ENCODE results near the gene C2orf76.
A peak's percentile ranks its signal among the peaks of the same experiment; 100 is the strongest.
"Not testable (repeated sequence)": the region's sequence is repeated elsewhere in the genome, so short reads cannot be mapped to it uniquely, and the experiment has no call there.

Gene C2orf76

DNA sequence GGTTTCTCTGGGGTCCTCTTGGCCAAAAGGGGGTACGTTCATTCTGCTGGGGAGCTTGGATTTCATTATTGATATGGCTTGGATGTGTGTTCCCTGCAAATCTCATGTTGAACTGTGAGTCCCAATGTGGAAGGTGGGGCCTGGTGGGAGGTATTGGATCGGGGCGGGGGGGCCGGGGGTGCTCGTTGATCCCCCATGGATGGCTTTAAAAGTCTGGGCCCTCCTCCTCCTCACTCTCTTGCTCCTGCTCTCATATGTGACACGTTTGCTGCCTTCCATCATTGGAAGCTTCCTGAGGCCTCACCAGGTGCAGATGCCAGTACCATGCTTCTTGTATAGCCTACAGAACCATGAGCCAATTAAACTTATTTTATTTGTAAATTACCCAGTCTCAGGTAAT is 11.9 kb upstream of the C2orf76 start:
- no peak overlapping the region for H3K4me3 ChIP-seq (ENCODE audit: low read depth, low read length)
- no peak for DNase-seq (ENCODE audit: low read depth)

DNA sequence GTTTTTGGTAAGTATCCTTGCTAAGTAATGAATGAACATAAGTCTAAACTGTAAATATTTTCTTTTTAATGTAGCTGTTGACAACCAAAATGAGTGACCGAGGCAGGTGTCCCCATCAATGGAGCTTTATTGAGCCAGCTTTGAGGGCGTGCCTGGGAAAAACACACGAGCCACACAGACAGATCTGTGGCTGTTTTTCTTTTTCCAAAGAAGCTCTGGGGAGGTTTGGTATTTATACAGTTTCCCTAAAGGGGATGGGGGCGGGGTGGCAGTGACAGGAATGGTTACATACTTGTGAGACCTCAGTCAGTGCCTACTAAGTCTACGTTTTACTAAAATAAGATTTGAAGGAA is 11.3 kb upstream of the C2orf76 start:
- no peak for DNase-seq (ENCODE audit: low read depth)
- no peak overlapping the region for H3K4me3 ChIP-seq (ENCODE audit: low read depth, low read length)

DNA sequence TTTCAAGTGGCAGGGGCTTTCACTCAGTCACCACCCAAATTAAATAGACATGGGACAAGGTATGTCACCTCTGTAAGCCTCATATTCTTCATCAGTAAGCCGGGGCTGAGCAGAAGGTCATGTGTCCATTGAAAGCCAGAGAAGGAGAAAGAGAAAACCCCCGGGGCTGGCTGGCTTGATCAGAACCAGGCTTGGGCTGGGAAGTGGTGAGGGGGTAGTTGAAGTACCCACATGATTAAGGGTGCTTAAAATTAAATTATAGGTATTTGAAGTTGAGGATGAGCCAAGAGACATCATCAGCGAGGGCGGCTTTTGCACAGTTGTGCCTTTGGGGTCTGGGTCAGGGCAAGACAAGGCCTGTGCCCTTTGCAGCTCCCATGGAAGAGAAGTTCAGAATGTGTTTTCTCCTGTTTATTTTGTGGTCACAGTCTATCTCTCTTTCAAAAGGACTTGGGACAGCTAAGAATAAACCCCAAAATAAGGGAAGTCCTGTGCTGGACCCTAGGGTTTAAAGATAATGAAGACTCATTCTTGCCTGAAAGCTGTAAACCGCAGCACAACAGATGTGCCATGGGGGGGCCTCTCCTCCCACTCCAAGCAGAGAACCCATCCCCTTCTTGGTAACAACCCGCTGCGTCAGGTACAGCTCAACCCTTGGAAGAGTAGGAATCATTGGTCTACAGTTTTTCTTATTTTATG is 10.8 kb upstream of the C2orf76 start:
- no peak for DNase-seq (ENCODE audit: low read depth)
- H3K4me3 ChIP-seq (ENCODE audit: low read depth, low read length), result no peak overlapping the region

DNA sequence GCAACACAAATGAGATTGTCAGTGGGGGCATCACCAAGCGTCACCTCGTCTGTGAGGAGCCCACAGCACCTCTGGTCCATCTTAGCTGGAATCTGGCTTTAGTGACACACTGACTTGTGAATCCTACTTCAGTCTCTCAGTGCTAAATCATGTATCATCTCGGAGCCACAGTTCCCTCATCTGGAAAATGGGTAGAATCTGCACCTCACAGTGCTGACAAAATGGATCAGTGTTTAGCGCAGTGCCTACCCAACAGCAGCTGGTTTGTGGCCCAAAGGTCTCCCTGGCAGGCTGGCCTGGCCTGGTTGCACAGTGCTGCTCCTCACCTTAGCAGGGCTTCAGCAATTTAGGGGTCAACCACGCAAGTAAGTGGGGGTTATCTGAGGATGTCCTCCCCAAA is 10.2 kb upstream of the C2orf76 start:
- no peak overlapping the region for H3K4me3 ChIP-seq (ENCODE audit: low read depth, low read length)
- no peak for DNase-seq (ENCODE audit: low read depth)

DNA sequence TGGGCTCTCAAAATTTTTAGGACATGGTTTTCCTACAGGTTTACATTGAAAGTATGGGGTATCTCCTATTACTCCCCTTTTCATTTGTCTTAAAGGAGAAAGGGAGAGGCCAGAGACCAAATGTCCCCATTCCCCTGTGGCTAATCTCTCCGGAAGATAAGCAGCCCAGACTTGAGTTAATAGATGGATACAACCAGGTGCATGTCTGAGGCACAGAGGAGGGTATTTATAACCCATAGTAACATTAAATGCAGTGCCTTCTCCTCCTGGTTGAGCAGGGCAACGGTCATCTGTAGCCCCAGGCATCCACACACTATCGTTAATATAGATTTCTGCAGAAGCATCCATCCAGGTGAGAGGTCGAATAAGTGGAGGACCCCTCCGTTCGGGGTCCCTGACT is 9.8 kb upstream of the C2orf76 start:
- not testable (repeated sequence) for DNase-seq (ENCODE audit: low read depth); H3K4me3 ChIP-seq (ENCODE audit: low read depth, low read length)

DNA sequence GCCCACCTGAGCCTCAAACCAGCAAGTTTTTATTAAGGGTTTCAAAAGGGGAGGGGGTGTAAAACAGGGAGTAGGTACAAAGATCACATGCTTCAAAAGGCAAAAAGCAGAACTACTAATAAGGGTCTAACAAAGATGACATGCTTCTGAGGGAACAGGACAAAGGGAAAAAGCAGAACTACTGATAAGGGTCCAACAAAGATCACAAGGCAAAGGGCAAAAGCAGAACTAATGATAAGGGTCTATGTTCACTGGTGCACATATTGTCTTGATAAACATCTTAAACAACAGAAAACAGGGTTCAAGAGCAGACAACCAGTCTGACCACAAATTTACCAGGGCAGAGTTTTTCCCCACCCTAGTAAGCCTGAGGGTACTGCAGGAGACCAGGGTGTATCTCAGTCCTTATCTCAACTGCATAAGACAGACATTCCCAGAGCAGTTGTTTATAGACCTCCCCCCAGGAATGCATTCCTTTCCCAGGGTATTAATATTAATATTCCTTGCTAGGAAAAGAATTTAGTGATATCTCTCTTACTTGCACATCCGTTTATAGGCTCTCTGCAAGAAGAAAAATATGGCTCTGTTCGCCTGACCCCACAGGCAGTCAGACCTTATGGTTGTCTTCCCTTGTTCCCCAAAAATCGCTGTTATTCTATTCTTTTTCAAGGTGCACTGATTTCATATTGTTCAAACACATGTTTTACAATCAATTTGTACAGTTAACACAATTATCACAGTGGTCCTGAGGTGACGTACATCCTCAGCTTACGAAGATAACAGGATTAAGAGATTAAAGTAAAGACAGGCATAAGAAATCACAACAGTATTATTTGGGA is 7.5 kb upstream of the C2orf76 start:
- not testable (repeated sequence) for H3K4me3 ChIP-seq (ENCODE audit: low read depth, low read length); DNase-seq (ENCODE audit: low read depth)

DNA sequence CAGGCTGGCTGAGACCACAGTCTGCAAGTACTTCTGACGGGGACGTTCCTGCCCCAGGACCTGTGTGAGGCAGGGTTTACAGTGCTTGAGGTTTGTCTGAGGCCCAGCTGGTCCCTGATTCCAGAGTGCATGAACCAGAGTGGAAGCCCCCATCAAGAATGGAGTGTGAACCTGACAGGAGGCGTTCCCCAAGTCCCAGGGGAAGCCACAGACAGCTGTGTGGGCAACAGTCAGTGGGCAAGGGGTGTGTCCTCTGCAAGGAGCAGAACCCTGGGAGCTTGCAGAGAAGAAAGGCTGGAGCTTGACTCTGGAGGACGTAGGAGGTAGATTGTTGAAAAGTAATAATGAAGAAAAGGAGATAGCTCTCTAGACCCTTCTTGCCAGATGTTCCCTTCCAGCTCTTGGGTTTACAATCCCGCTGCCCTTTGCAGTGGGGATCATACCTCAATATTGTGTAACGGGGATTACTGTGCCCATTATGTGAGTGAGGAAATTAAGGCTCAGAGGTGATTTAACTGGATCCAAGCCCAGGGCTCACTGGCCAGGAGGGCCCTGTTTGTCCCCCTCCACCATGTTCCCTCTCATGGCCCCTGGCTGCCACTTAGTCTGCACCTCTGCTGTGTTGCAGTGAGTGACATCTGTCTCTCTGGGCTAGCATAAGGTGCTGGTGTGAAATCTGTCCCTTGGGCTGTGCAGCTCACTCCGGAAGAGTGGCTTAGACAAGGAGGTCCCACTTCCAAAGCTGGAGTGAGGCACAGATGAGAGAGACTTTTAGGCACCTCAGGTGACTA is 6.3 kb upstream of the C2orf76 start:
- no peak overlapping the region for H3K4me3 ChIP-seq (ENCODE audit: low read depth, low read length)
- DNase-seq (ENCODE audit: low read depth), result no peak

DNA sequence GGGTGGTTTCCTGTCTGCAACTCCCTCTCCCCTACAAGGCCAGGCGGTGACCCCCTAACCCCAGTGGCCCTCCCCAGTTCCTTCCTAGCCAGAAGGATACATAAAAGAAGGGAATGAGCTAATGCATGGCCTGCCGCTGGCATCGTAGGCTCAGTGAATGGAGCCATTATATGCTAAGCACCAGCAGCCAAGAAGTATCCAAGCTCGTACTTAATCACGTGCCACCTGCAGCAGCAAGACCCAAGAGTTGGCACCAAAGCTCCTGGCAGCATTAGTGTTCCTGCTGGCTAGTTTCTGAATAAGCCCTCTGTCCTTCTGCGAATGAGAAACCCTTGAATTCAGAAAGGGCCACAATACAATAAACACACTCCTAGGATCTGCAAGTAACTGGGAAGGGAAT is 4.5 kb upstream of the C2orf76 start:
- DNase-seq (ENCODE audit: low read depth), result no peak
- no peak overlapping the region for H3K4me3 ChIP-seq (ENCODE audit: low read depth, low read length)

DNA sequence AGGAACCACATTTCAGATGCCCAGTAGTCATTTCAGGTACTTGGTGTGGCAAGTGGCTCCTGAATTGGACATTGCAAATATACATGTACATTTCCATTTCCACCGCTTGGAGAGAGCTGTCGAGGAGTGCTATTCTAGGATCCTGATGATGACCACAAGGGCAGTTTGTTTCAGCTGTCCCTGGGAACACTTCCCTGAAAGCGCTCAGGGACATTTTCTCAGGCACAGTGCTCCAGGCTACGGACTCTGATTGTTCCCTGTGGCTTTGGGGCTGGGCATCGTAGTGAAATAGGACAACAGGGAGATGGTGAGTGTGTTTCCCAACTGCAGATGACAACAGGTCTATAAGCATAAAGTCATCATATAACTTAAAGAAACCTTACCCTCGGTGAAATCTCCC is 3.2 kb upstream of the C2orf76 start:
- H3K4me3 ChIP-seq (ENCODE audit: low read depth, low read length), result no peak overlapping the region
- DNase-seq (ENCODE audit: low read depth), result no peak

DNA sequence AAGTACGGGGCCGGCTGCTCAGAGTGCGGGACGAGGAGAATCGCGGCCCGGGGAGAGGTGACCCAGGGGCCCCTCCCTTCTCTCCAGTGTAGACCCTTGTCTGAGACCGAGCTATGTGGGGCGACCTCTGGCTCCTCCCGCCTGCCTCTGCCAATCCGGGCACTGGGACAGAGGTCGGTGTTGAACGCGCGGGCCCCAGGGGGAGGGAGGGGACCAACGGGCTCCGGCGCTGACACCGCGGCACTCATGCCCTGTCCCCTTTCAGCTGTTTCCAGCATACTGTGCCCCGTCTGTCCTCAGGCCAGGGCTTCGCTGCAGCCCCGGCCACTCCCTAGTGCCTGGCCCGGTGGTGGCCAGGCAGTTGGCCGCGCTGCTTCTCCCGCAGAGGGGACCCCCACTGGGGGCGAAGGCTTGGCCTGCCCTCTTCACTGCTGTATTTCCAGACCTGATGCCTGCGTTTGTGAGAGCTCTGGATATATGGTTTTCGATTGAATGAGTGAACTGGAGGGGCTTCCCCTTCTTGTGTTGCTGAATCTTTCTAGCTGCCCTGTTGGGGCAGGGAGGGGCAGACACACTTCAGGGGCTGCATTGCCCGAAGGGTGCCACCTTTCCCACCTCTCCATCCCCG is 952 bp upstream of the C2orf76 start:
- DNase-seq (ENCODE audit: low read depth), result no peak
- peak overlapping the region; percentile 91 for H3K4me3 ChIP-seq (ENCODE audit: low read depth, low read length)

DNA sequence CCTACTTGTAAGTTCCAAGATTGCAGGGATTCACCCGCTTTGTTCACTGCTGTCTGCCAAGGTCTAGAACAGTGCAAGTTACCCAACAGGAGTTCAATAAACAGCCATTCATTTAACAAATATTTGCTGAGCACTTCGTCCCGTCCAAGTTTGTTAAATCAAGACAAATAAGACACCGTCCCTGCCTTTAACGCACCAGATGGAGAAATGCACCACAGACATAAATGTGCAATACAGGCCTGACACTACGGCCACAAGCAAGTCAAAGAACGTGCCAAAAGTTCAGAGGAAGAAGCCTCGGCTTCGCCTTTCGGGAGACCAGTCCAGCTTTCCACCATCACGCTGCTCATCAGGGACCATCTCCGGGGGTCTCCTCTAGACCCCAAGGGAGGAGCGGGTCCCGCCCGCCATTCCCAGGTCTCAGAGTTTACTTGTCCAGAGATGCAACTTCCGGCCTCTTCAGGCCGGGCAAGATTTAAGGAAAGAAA is 429 bp downstream of the C2orf76 start:
- peak overlapping the region; percentile 91 for H3K4me3 ChIP-seq (ENCODE audit: low read depth, low read length)
- no peak for DNase-seq (ENCODE audit: low read depth)

DNA sequence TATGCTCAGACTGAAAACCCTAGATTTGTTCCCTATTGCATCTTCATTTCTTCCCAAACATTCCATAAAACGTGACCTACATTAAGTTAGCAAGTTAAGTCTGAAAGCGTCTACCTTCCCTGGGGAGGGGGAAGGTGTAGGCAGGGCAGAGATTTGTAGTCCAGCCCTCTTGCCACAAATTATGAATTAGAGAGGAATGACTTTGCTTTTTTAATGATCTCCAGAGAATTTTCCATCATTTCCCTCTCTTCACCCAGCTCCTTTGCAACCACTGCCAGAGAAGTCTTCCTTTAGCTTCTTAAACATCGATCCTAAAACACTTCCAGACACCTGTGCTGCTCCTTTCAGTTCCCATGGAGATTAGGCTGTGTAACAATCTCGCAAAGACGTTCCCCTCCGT is 1.2 kb downstream of the C2orf76 start:
- no peak for DNase-seq (ENCODE audit: low read depth)
- H3K4me3 ChIP-seq (ENCODE audit: low read depth, low read length), result peak overlapping the region; percentile 91

DNA sequence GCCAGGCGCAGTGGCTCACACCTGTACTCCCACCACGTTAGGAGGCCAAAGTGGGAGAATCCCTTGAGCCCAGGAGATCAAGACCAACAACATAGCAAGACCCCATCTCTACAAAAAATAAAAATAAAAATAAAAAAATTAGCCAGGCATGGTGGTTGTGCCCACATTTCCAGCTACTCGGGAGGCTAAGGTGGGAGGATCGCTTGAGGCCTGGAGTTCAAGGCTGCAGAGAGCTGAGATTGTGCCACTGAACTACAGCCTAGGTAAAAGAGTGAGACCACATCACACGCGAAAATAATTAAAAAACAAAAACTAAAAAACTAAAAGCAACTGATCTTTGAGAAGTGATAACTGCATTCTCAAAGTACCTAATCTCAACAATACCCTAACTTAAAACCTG is 1.8 kb downstream of the C2orf76 start:
- no peak overlapping the region for H3K4me3 ChIP-seq (ENCODE audit: low read depth, low read length)
- DNase-seq (ENCODE audit: low read depth), result no peak

DNA sequence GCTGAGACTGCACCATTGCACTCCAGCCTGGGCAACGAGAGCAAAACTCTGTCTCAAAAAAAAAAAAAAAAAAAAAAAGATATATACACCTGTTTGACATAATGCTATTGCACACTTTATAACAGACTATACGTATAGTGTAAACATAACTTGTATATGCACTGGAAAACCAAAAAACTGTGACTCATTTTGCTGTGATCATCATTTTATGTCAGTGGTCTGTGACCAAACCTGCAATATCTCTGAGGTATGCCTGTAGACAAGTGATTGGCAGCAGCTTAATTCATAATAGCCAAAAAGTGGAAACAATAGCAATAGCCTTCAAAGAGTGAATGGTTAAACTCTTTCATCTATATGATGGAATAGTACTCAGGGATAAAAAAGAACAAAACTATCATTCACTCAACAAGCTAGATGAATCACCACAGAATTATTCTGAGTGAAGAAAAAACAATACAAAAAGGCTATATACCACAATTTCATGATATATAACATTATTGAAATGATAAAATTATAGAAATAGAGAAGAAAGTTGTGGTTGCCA is 6.1 kb downstream of the C2orf76 start:
- H3K4me3 ChIP-seq (ENCODE audit: low read depth, low read length), result no peak overlapping the region
- DNase-seq (ENCODE audit: low read depth), result no peak

DNA sequence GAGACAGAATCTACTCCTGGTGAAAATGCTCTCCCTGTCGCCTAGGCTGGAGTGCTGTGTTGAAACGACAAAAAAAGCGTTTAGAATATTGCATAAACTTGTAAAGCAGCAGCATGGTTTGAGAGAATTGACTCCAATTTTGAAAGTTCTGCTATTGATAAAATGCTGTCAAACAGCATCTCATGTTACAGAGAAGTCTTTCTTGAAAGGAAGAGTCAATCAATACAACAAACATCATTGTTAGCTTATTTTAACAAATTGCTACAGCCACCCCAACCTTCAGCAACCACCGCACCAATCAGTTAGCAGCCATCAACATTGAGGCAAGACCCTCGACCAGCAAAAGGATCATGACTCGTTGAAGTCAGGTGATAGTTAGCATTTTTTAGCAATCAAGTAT is 6.9 kb downstream of the C2orf76 start:
- DNase-seq (ENCODE audit: low read depth), result no peak
- H3K4me3 ChIP-seq (ENCODE audit: low read depth, low read length), result no peak overlapping the region

DNA sequence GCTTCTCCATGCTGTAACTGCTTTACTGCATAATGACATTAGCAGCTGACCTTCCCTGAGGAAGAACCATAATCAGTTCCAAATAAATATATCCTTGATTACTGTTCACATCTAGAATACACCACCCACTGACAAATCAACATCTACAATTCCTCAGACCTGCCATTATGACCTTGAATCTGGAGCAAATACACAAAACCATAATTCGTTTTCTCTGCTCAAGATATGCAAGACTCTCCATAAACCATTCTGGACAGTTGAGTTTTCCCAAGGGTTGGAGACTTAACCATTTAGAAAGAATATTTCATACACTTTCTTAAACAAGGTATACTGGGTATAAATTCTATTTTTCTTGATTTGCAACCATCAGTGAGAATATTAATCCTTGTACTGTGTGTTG is 11.8 kb downstream of the C2orf76 start:
- H3K4me3 ChIP-seq (ENCODE audit: low read depth, low read length), result no peak overlapping the region
- DNase-seq (ENCODE audit: low read depth), result no peak

DNA sequence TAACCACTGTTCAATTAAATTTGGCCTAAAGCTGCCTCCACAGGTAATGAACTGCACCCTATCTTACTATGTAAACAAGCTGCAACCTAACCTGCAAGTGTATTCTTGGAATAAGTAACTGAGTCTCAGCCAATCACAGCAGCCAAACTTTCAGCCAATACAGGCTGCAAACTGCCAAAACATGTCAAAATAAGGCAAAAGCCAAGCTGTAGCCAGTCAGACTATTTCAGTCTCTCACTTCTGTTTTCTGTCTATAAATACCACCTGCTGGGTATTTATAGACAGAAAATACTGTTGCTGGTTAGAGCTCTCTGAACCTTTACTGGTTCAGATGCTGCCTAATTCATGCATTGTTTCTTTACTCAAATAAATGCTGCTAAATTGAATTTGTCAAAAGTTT is 14.3 kb downstream of the C2orf76 start:
- no peak overlapping the region for H3K4me3 ChIP-seq (ENCODE audit: low read depth, low read length)
- no peak for DNase-seq (ENCODE audit: low read depth)

DNA sequence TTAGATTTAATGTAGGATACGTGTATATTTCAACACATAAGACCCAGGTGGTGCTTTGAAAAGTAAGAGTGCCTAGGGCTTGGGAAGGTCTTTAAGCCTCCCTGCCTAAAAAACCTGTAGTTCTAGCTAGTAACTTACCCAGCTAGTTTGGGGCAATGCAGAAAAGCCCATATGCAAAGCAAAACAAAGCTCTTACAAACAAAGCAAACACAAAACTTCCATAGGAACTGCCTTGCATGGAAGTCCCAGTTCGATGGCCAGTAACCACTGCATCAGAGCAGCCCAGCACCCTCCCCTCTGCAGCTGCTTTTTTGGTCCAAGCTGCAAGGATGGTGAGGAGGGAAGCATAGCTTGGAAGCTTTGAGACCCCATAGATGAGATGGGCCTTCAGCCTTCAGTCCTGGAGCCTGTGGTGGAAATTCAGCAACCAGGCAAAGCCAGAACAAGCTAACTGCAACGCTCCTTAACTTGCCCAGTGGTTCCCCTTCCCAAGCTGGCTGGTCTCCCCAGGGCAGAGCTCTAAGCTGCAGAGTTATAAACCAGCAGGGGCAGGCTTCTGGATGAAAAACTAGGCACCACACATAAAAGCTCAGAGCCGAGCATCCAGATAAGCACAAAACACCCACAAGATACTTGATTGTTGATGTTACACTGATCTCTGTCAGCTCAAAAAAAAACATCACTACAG is 16.2 kb downstream of the C2orf76 start:
- no peak overlapping the region for H3K4me3 ChIP-seq (ENCODE audit: low read depth, low read length)
- no peak for DNase-seq (ENCODE audit: low read depth)

DNA sequence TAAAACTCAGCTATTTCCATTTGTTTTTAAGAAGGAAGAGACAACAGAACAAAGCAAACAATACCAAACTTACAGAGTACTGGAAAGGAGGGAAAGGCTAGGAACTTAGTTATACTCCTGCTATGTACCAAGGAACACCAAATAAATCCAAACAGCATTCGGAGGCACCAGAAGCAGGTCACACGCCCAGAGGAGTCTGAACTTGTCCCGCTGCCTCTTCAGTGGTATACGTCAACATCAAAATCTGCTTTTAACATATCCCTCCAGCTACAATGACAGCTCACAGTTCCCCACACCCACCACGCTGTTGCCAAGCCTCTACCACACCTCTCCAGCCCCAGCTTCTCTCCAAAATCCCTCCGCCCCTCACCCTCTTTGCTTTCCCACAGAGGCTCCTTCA is 17.3 kb downstream of the C2orf76 start:
- DNase-seq (ENCODE audit: low read depth), result no peak
- H3K4me3 ChIP-seq (ENCODE audit: low read depth, low read length), result no peak overlapping the region
